B cell (primary cell): Measurements from ENCODE around the gene MAPT.

ENCODE experiments used
- CTCF ChIP-seq: fragments of 200-600 bp; IDR thresholded peaks from one replicate; pipeline ENCODE4 v1.8.0; 2022; ENCODE audit warnings: antibody characterized with exemption, mild to moderate bottlenecking
- EZH2 ChIP-seq: IDR thresholded peaks from 2 replicates; pipeline ENCODE4 v1.6.1; 2012; ENCODE audit warnings: borderline replicate concordance, low read depth, mild to moderate bottlenecking, moderate library complexity, low read length; ENCODE audit not compliant: insufficient read depth, poor library complexity, severe bottlenecking

DNA sequence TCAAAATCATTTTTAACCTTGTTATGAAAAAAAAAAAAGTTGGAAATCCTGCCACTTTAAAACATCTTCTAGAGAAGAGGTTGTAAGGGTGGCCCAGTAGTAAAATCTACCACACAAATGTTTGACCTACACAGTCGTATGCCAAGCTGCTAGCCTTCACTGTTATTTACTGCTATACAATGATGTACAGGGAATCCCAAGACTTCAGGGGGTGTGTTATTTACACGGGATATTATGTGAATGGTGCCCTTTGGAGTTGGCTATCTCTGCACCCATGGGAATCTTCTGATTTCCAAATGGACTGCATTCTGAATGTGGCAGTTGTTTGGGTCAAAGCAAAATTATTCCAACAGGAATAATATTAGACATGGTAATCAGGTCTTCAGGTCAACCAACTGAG lies 150.6 kb downstream of the MAPT start:
- TF ChIP-seq CTCF (no peak), EZH2 (no peak)
